Measurements from ENCODE around the gene FREM2. TPM values are rescaled to one million over a fixed set of nuclear protein-coding genes. Genes with fewer than 3 reads are reported as not detected.

FREM2 gene
- total RNA-seq, 1 experiment from 2014 or later: 0.05 TPM

GRCh38 chr13:38718374-38718773 is 31.5 kb downstream of the FREM2 start:
- Histone ChIP-seq H2AFZ (ENCODE audit: low read depth, low read length, poor library complexity, severe bottlenecking) (no peak overlapping the region), H3K79me2 (ENCODE audit: insufficient read depth, low read length) (no peaks in the 10 kb centered on the region), H3K9ac (ENCODE audit: low read length) (no peak overlapping the region), H3K4me2 (ENCODE audit: low read length) (no peak overlapping the region), H3K36me3 (ENCODE audit: control insufficient read depth in 1 of 2, insufficient read depth in 2 of 2, low read length in 2 of 2) (no peaks in the 10 kb centered on the region), H3K4me1 (ENCODE audit: control insufficient read depth in 1 of 2, insufficient read depth in 2 of 2, low read length in 2 of 2) (no peaks in the 10 kb centered on the region), H3K9me2 (ENCODE audit: insufficient read depth) (no peaks in the 10 kb centered on the region), H3K27ac (ENCODE audit: low read depth, low read length) (no peak overlapping the region), H3K4me3 (replicated peaks in 1 of 2; ENCODE audit: low read depth in 1 of 2, low read length in 2 of 2) (no peak overlapping the region), H4K20me1 (ENCODE audit: insufficient read depth) (no peaks in the 10 kb centered on the region), H3K27me3 (ENCODE audit: insufficient read depth, low read length) (no peaks in the 10 kb centered on the region), H3K9me3 (ENCODE audit: control insufficient read depth in 1 of 2, insufficient read depth in 1 of 2, low read depth in 1 of 2, low read length in 2 of 2) (peaks cover 0 to 11% of the 10 kb centered on the region in 2 experiments; a peak in 1 of 4 replicates)
- ChIA-PET RAD21 (ENCODE audit: low non-redundant PET in 1 of 2, low total read pairs in 2 of 2, uncharacterized antibody in 2 of 2, unreplicated experiment in 2 of 2) (no interaction called here), CTCF (no interaction called here), POLR2A (no interaction called here)
- intact Hi-C loops (cut with micrococcal nuclease): no loop called here
- ATAC-seq (no peak), DNase-seq (ENCODE audit: low read depth, low spot score) (no peak)
- no TSS peak for BruUV-seq (replicated peaks)
- TF ChIP-seq ELF1 (IDR thresholded peaks at IDR 0.05; ENCODE audit: borderline replicate concordance, low read depth) (no peak), FOSL1 (IDR thresholded peaks at IDR 0.05; ENCODE audit: low read depth) (no peak), ZNF274 (IDR thresholded peaks at IDR 0.05; ENCODE audit: low read depth, low read length) (no peak), YY1 (IDR thresholded peaks at IDR 0.05; ENCODE audit: extremely low read depth, insufficient replicate concordance, low read depth, low read length) (no peak), SIN3A (IDR thresholded peaks at IDR 0.05; ENCODE audit: low read depth) (no peak), POLR2AphosphoS5 (IDR thresholded peaks at IDR 0.05; ENCODE audit: low read depth, low read length) (no peak), ATF3 (IDR thresholded peaks at IDR 0.05) (no peak), TCF7L2 (IDR thresholded peaks at IDR 0.05; ENCODE audit: borderline replicate concordance, extremely low read depth, insufficient read depth, insufficient read length) (no peak), ZFX (IDR thresholded peaks at IDR 0.05) (no peak), REST (IDR thresholded peaks at IDR 0.05; ENCODE audit: low read depth) (no peak), JUND (IDR thresholded peaks at IDR 0.05) (no peak), POLR2A (IDR thresholded peaks at IDR 0.05; ENCODE audit: borderline replicate concordance, extremely low read depth, insufficient read depth, insufficient read length) (no peak), SRF (IDR thresholded peaks at IDR 0.05; ENCODE audit: low read depth) (no peak), CBX3 (IDR thresholded peaks at IDR 0.05; ENCODE audit: low read depth) (no peak), MAX (IDR thresholded peaks at IDR 0.05) (no peak), EZH2 (IDR thresholded peaks at IDR 0.05) (no peak), ZBTB33 (IDR thresholded peaks at IDR 0.05; ENCODE audit: extremely low read depth, insufficient replicate concordance, low read length) (no peak), CEBPB (IDR thresholded peaks at IDR 0.05; ENCODE audit: low read depth) (no peak)

All from HCT116 (cell line).